ENCODE data around the gene RAB4A. TPM values are rescaled to one million over a fixed set of nuclear protein-coding genes. Genes with fewer than 3 reads are reported as not detected.

The RAB4A gene, protein sequence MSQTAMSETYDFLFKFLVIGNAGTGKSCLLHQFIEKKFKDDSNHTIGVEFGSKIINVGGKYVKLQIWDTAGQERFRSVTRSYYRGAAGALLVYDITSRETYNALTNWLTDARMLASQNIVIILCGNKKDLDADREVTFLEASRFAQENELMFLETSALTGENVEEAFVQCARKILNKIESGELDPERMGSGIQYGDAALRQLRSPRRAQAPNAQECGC
- 24.4 and 25.1 TPM in 2 replicates for total RNA-seq

DNA sequence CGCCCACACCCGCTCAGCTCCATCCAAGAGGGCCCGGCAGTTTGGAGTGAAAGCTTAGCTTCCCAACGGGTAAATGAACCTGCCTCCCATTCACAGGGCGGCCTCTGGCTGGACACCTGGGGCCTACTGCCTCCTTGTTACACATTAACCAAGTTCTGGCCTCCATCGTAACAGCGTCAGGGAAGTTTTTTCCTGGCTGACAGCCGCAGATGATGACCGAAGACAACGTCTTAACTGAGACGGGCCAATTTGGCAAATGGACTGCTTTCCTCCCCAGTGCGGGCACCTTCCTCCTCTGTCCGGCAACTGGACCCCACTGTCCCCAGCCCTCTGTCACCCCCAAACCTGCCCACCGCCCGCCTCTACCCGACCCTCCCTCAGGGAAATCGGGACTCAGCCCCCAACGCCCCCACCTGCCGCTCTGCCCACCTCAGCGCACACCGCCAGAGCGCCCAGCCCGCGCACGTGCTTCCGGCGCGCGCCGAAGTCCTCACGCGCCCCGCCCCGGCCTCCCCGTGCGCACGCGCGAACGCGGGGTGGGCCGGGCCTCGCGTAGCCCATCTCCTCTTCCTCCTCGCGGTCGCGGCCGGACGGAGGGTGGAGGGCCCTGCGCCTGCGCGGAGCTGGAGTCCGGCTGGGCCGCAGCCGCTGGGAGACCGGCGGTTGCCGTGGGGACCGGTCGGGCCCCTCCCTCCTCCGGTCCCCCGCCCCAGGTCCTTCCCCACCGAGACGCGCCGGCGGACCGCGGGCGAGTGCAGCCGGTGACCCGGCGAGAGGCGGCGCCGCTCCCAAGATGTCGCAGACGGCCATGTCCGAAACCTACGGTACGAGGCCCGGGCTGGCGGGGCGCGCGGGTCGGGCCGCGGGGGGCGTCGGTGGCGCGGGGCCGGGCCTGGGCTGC lies at the start of gene RAB4A:
Gene RAB4A (plus strand): TSS at position 565 of the 901 bp plus-strand sequence. CDS start 229 bp downstream, at position 794.
- intact Hi-C loops (cut with micrococcal nuclease): loop anchor here (1.0 to 5.0 kb wide), 10 partner anchors 16 to 797 kb away; partner anchors contain the start of genes ABCB10, CCSAP, GALNT2 and NUP133

DNA sequence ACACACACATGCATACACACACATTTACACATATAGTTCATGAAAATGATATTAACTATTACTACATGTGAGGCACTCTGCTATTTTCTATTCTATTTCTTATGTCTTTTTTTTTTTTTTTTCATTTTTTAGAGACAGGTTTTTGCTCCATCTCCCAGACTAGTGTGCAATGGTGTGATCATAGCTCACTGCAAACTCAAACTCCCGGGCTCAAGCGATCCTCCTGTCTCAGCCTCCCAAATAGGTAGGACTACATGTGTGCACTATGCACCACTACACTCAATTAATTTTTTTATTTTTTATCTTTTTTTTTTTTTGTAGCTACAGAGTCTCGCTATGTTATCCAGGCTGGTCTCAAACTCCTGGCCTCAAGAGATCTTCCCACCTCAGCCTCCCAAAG lies 48.8 kb upstream of the RAB4A start:
- intact Hi-C loops (cut with micrococcal nuclease): no loop called here

GRCh38 chr1:229223498-229223897 lies 47.4 kb upstream of the RAB4A start:
- intact Hi-C loops (cut with micrococcal nuclease): no loop called here

- intact Hi-C loops (cut with micrococcal nuclease): no loop called here
Observed at GRCh38 chr1:229224308-229224707, 46.6 kb upstream of the RAB4A start.

GRCh38 chr1:229225331-229225782 lies 45.6 kb upstream of the RAB4A start:
- intact Hi-C loops (cut with micrococcal nuclease): loop anchor here (5.0 kb wide), 1 partner anchor 363 kb away; no protein-coding TSS in a partner anchor

- intact Hi-C loops (cut with micrococcal nuclease): loop anchor here (1.0 to 5.0 kb wide), 8 partner anchors 27 to 725 kb away; partner anchors contain the start of gene RHOU
Observed at GRCh38 chr1:229226796-229227195, 44.1 kb upstream of the RAB4A start.

DNA sequence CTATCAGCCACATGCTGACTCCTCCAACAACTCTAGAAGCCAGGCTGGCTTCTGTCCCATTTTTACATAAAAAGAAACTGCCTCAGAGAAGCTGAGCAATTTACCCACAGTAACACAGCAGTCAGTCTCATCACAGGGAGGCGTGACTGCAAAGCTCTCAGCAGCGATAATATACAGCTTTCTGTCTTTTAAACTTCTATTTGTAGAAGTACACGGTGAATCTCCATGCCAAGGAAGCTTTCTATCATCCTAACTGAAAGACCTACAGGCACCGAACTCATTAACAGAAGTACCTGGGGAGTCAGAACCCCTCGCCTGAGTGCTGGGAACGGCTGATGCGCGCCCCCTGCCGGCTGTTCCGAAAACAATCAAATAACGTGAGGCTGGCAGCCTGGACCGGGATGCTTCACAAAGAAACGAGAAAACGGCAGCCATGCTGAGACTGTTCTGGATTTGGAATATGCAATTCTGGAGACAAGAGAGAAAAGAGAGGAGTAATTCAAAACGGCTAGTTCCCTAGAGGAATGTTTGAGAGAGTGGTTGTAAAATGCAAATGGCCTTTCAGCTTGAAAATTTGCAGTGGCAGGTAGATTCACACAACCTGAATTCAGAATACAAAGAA lies 43.5 kb upstream of the RAB4A start:
- intact Hi-C loops (cut with micrococcal nuclease): loop anchor here (1.0 to 5.0 kb wide), 8 partner anchors 26 to 726 kb away; partner anchors contain the start of gene RHOU

DNA sequence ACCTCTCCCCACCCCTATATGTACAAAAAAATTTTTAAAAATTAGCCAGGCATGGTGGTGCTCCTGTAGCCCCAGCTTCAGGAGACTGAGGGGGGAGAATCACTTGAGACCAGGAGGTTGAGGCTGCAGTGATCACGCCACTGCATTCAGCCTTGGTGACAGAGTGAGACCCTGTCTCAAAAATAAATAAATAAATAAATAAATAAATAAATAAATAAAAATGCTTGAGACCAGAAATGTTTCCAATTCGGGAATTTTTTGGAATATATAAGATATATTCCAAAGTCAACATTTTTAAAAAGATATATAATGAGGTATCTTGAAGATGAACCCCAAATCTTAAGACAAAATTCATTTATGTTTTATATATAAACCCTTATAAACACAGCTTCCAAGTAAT lies 42.4 kb upstream of the RAB4A start:
- intact Hi-C loops (cut with micrococcal nuclease): loop anchor here (5.0 kb wide), 1 partner anchor 366 kb away; no protein-coding TSS in a partner anchor

DNA sequence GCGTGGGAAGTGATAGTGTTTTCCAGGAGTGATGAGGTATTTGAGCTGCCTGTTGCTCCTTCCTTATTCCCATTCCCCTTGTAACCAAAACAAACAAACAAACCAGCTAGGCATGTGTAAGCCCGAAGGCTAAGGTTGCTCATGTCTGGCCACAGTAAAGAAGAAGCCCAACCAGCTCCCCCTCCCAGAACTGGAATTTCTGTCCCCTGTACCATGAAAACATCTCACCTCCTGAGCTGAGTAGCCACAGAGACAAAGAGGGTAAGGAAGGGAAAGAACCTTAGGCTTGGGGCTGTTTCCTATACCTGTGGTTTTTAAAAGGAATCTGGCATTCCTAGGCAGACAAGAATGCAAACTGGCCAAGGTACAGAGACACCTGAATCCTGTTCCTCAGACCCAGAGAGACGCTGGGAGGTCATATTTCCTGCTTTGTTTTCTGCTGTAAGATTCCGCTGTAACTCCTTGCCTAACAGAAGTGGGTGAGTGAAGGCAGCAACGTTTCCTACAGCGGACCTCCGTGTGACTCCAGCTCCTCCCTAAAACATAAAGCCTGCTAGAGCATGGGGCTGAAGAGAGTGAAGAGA lies 41.7 kb upstream of the RAB4A start:
- intact Hi-C loops (cut with micrococcal nuclease): loop anchor here (5.0 kb wide), 1 partner anchor 367 kb away; no protein-coding TSS in a partner anchor

DNA sequence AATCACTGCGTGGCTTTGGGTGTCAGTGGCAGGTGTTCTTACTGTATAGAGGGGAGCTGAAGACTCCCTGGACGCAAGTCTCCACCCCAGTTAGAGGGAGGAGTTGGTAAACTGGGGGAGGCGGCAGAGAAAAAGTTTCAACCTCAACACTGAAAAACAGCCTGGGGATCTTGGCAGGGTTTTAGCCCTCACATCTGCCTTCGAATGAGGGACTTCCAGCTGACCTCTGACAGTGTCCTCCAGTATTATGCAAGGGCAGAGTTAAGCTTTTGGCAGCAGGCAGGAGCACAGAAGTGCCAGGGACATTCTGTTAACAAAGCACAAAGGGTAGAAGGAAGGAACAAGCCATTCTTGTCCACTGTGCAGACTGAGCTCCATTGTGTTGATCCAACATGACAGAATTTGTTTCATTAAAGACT lies 41.2 kb upstream of the RAB4A start:
- intact Hi-C loops (cut with micrococcal nuclease): loop anchor here (5.0 kb wide), 1 partner anchor 367 kb away; no protein-coding TSS in a partner anchor

DNA sequence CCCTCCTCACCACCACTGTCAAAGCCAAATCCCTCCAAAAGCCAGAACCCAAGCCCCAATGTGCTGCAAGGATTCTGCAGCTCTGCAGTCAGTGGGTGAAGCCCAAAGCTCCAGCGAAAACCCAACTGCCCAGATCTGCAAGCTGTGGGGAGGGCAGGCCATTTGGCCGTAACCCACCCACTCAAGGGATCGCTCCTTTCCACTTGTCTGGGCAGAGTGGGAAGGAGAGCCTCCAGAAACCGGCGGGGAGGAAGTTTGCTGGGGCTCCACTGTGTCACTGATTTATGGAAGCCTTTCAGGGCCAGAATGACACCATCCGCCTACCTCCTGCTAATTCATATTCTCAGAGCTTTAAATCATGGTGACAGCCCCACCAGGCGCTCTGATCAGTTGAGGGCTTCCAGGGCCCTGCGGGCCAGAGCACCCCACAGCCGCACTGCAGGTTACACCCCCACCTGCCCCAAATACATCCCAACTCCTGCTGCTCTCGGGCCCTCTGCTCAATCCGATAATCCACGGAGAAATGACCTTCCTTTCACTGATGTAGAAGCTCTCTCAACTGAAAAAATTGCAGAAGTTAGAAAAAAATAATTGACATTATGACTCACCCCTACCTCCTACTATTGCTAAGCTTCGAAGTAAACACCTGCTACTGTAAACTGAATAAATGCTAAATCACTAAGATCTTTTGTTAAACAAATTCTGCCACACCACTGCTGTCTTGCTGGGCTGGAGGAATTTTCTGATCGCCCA lies 40.6 kb upstream of the RAB4A start:
- intact Hi-C loops (cut with micrococcal nuclease): no loop called here

GRCh38 chr1:229230893-229231753 lies 39.8 kb upstream of the RAB4A start:
- intact Hi-C loops (cut with micrococcal nuclease): no loop called here

DNA sequence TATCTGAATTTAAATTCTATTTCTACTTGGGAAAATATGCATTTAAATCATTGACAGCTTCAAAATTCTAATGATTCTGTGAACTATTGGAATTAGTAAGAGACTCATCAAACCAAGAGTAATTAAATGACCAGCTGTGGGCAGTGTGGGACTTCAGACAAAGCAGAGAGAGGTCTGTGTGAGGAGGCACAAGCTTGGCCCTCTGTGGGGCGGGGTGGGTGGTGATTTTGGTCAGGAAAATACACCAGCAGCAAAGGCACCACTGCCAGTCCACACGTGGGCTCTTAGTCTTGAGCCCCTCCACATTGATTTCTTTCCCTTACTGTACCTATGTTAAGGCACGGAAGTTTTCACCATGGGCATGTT lies 39.2 kb upstream of the RAB4A start:
- intact Hi-C loops (cut with micrococcal nuclease): no loop called here

DNA sequence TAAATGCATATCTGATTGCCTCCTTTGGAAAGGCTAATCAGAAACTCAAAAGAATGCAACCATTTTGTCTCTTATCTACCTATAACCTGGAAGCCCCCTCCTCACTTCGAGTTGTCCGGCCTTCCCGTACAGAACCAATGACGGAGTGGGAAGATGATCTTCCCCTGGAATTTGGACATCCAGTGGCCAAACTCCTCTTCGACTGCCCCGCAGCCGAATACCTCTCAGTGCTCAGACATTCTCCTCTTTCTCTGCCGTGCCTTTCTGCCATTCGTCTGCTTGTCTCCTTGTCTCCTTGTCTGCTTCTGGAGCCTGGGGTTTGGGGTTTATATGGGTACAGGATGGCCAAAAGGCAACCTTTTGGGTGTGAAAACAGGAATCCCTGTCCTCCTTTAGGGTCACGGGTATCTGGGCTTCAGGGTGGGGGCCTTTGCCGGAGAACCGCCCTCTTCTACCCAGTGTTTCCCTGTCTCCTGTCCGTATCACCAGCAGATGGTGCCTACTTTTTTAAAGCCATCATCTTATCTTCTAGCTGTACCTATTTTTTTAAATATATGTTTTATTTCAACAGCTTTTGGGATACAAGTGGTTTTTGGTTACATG lies 35.9 kb upstream of the RAB4A start:
- intact Hi-C loops (cut with micrococcal nuclease): no loop called here

DNA sequence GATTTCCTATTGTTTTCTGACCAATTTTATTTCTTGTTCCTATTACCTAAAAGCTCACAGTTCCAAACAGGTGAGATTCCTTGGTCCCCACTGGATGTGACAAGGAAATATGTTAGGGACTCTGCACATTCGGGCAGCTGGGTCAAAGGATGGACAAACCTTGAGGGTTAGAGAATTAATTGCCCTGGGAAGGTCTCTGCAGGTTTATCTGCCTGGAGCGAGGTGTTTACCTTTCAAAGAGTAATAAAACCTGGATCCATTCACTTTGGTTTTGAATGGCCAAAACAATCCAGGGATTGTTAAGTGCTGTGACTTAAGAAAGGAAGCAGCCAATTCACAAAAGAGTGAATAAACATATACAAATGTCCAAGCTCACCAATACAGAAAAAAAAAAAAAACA lies 33.6 kb upstream of the RAB4A start:
- intact Hi-C loops (cut with micrococcal nuclease): no loop called here

GRCh38 chr1:229238231-229238630 lies 32.7 kb upstream of the RAB4A start:
- intact Hi-C loops (cut with micrococcal nuclease): no loop called here

GRCh38 chr1:229238674-229239415 lies 32.1 kb upstream of the RAB4A start:
- intact Hi-C loops (cut with micrococcal nuclease): no loop called here

DNA sequence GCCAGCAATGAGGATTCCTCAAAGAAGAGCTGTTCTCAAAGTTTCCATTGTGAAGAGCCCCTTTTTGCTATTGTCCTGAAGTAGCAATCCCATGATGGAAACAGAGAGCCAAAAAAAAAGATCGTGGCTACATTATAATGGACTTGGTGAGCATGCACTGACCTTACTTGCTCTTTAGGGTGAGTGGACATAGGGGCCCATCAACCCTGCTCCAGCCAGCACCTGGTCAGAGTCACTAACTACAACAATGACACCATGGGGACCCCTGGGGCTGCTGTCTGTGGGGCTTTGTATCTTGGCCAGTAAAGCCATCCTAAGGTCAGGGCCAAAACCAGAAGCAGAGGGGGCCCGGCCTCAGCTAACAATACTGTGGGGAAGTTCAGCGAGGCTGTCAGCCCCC lies 30.4 kb upstream of the RAB4A start:
- intact Hi-C loops (cut with micrococcal nuclease): no loop called here
